ENCODE data around the gene SNX7.

DNA sequence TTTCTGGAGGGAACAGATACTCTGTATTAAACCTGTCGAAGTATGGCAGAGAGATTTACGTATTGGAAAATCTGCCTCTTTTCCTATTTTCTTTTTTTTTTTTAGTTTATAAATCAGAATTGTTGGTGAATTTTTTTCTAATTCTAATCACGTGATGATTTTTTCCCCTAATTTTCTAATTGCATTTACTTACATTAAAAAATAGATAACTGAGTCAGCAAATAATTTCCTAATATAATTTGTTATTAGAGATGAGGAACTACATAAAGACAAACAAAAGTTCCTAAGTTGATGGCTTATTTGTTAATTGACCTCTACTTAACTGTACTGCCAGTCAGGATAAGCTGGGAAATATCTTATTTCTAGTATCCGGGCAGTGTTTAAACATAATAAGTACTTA is 34.6 kb downstream of the SNX7 start:
- TF ChIP-seq GATA2 (IDR thresholded peaks at IDR 0.05; ENCODE audit: low read depth, low read length): no peak
- TF ChIP-seq GATA3 (IDR thresholded peaks at IDR 0.05; ENCODE audit: low read depth, low read length): no peak

Data from SH-SY5Y (cell line).